ENCODE measurements around the gene BPIFA2.

The BPIFA2 gene

GRCh38 chr20:33133373-33133941 is 34.5 kb upstream of the BPIFA2 start:
- no peak overlapping the region for H3K4me3 Mint-ChIP-seq
- no peaks in the 10 kb centered on the region for H3K36me3 Mint-ChIP-seq (ENCODE audit: low read depth)
- no peak overlapping the region for H3K27ac Mint-ChIP-seq
- peaks cover 6% of the 10 kb centered on the region for H3K4me1 Mint-ChIP-seq
- H3K9me3 Mint-ChIP-seq, result peaks cover 4% of the 10 kb centered on the region
- TF ChIP-seq CTCF (IDR thresholded peaks at IDR 0.05), result no peak
- peaks cover 20% of the 10 kb centered on the region for H3K27me3 Mint-ChIP-seq (ENCODE audit: low read depth, poor library complexity)
- no peak for DNase-seq

- H3K4me1 Mint-ChIP-seq, result peaks cover 6% of the 10 kb centered on the region
- H3K4me3 Mint-ChIP-seq, result no peak overlapping the region
- H3K9me3 Mint-ChIP-seq, result peaks cover 4% of the 10 kb centered on the region
- H3K27me3 Mint-ChIP-seq (ENCODE audit: low read depth, poor library complexity), result peaks cover 17% of the 10 kb centered on the region
- DNase-seq, result no peak
- no peak overlapping the region for H3K27ac Mint-ChIP-seq
- no peaks in the 10 kb centered on the region for H3K36me3 Mint-ChIP-seq (ENCODE audit: low read depth)
- TF ChIP-seq CTCF (IDR thresholded peaks at IDR 0.05), result no peak
Measured at GRCh38 chr20:33137195-33137594, 30.8 kb upstream of the BPIFA2 start.

- DNase-seq, result no peak
- TF ChIP-seq CTCF (IDR thresholded peaks at IDR 0.05), result no peak
- H3K9me3 Mint-ChIP-seq, result peaks cover 17% of the 10 kb centered on the region
- no peak overlapping the region for H3K4me3 Mint-ChIP-seq
- peaks cover 28% of the 10 kb centered on the region for H3K27me3 Mint-ChIP-seq (ENCODE audit: low read depth, poor library complexity)
- no peaks in the 10 kb centered on the region for H3K36me3 Mint-ChIP-seq (ENCODE audit: low read depth)
- no peak overlapping the region for H3K27ac Mint-ChIP-seq
- H3K4me1 Mint-ChIP-seq, result no peaks in the 10 kb centered on the region
Measured at GRCh38 chr20:33139467-33139866, 28.5 kb upstream of the BPIFA2 start.

- Mint-ChIP-seq H3K4me3 (no peak overlapping the region), H3K9me3 (peaks cover 13% of the 10 kb centered on the region), H3K36me3 (ENCODE audit: low read depth) (no peaks in the 10 kb centered on the region), H3K4me1 (no peaks in the 10 kb centered on the region), H3K27ac (no peak overlapping the region), H3K27me3 (ENCODE audit: low read depth, poor library complexity) (peaks cover 63% of the 10 kb centered on the region)
- no peak for TF ChIP-seq CTCF (IDR thresholded peaks at IDR 0.05)
- no peak for DNase-seq
Measured at GRCh38 chr20:33145521-33145920, 22.4 kb upstream of the BPIFA2 start.

GRCh38 chr20:33147299-33147698 is 20.7 kb upstream of the BPIFA2 start:
- Mint-ChIP-seq H3K4me3 (no peak overlapping the region), H3K9me3 (peaks cover 13% of the 10 kb centered on the region), H3K27ac (no peak overlapping the region), H3K27me3 (ENCODE audit: low read depth, poor library complexity) (peaks cover 66% of the 10 kb centered on the region), H3K36me3 (ENCODE audit: low read depth) (no peaks in the 10 kb centered on the region), H3K4me1 (no peaks in the 10 kb centered on the region)
- DNase-seq, result no peak
- TF ChIP-seq CTCF (IDR thresholded peaks at IDR 0.05), result no peak

- Mint-ChIP-seq H3K4me1 (no peaks in the 10 kb centered on the region), H3K9me3 (peaks cover 8% of the 10 kb centered on the region), H3K27me3 (ENCODE audit: low read depth, poor library complexity) (peaks cover 69% of the 10 kb centered on the region), H3K36me3 (ENCODE audit: low read depth) (no peaks in the 10 kb centered on the region), H3K27ac (no peak overlapping the region), H3K4me3 (no peak overlapping the region)
- no peak for DNase-seq
- no peak for TF ChIP-seq CTCF (IDR thresholded peaks at IDR 0.05)
Measured at GRCh38 chr20:33148040-33148439, 19.9 kb upstream of the BPIFA2 start.
